AG04450 (cell line): ENCODE data around the gene RAF1. TPM values are rescaled to one million over a fixed set of nuclear protein-coding genes. Genes with fewer than 3 reads are reported as not detected.
"Not testable (repeated sequence)": the region's sequence is repeated elsewhere in the genome, so short reads cannot be mapped to it uniquely, and the experiment has no call there.

Experiments
- CTCF ChIA-PET: fragments of 300-600, 350-600 bp; formaldehyde crosslinking; extraction: SDS; loops from one replicate; lab custom pipeline; 2022; ENCODE audit warnings: antibody characterized with exemption, inconsistent platforms; lab: Charles Lee
- POLR2A ChIA-PET: fragments of 350-600 bp; formaldehyde crosslinking; extraction: SDS; loops from one replicate; lab custom pipeline; 2021; ENCODE audit warnings: antibody characterized with exemption, inconsistent platforms; lab: Yijun Ruan, JAX
- DNase-seq: peaks from one replicate; pipeline ENCODE4 v3.0.0-alpha.2; 2011; ENCODE audit warnings: low read depth, low spot score
- H3K27ac ChIP-seq: one replicate; pipeline ENCODE4 v1.5.1; 2012; ENCODE audit warnings: low read depth, low read length, control low read depth
- H3K27me3 ChIP-seq: one replicate; pipeline ENCODE4 v1.6.0; 2012; ENCODE audit warnings: low read length; ENCODE audit not compliant: control insufficient read depth, insufficient read depth
- H3K4me3 ChIP-seq: 2 replicates; pipeline ENCODE4 v1.5.1; 2011; ENCODE audit warnings: mild to moderate bottlenecking, low read depth, low read length, control low read depth
- H3K9me3 ChIP-seq: 2 replicates; pipeline ENCODE4 v1.5.1; 2012; ENCODE audit warnings: low read length; ENCODE audit not compliant: control insufficient read depth, insufficient read depth
- polyA plus RNA-seq: library from polyadenylated mRNA; depleted of rRNA; stranded (reverse); fragments of >200 nt; gene quantifications from 2 replicates; pipeline ENCODE4 v1.2.3, GENCODE V29; 2011; rRNA removed
- small RNA-seq: library from RNA; depleted of rRNA; stranded (forward); fragments of <200 nt; gene quantifications from one replicate; pipeline ENCODE3, GENCODE V24; 2012; ENCODE audit warnings: low read depth; ENCODE audit not compliant: insufficient read length
- TF ChIP-seq, protein P1 (sequence below): IDR thresholded peaks from 2 replicates; pipeline ENCODE4 v1.5.1; 2011; ENCODE audit warnings: low read depth, low read length, control low read depth, inconsistent platforms

Gene RAF1
- polyA plus RNA-seq, 1 experiment = 140 TPM

DNA sequence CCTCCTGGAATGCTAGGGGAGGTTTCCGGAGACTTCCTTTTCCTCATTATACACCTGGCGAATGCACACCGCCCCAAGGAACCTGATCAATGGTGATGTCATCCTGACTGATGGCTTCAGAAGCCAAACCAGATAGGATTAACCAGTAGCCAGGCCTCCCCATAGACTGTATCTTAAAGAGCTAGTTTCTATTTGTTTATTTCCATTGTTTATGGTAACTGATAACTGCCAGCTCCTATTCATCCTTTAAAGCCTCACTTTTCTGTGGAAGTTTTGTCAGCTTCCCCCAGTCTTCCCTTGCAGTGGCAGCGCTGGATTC lies 118.5 kb downstream of the RAF1 start, which contains the start of gene MKRN2OS:
Gene MKRN2OS (minus strand): TSS at position 27 of the 319 bp plus-strand sequence. CDS start 35 bp downstream, outside the sequence.
- Histone ChIP-seq H3K9me3 (no peaks in the 10 kb centered on the region), H3K27ac (no peak within 1 kb of the TSS), H3K4me3 (no peak within 1 kb of the TSS), H3K27me3 (no peaks in the 10 kb centered on the region)
- DNase-seq = no peak
- TF ChIP-seq, protein P1, sequence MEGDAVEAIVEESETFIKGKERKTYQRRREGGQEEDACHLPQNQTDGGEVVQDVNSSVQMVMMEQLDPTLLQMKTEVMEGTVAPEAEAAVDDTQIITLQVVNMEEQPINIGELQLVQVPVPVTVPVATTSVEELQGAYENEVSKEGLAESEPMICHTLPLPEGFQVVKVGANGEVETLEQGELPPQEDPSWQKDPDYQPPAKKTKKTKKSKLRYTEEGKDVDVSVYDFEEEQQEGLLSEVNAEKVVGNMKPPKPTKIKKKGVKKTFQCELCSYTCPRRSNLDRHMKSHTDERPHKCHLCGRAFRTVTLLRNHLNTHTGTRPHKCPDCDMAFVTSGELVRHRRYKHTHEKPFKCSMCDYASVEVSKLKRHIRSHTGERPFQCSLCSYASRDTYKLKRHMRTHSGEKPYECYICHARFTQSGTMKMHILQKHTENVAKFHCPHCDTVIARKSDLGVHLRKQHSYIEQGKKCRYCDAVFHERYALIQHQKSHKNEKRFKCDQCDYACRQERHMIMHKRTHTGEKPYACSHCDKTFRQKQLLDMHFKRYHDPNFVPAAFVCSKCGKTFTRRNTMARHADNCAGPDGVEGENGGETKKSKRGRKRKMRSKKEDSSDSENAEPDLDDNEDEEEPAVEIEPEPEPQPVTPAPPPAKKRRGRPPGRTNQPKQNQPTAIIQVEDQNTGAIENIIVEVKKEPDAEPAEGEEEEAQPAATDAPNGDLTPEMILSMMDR = no peak
- CTCF ChIA-PET = interaction anchor here (1.0 to 1.2 kb wide), 2 partner anchors 175 to 410 kb away, joined by 3 read pairs; no protein-coding TSS in a partner anchor
- POLR2A ChIA-PET = no interaction called here

DNA sequence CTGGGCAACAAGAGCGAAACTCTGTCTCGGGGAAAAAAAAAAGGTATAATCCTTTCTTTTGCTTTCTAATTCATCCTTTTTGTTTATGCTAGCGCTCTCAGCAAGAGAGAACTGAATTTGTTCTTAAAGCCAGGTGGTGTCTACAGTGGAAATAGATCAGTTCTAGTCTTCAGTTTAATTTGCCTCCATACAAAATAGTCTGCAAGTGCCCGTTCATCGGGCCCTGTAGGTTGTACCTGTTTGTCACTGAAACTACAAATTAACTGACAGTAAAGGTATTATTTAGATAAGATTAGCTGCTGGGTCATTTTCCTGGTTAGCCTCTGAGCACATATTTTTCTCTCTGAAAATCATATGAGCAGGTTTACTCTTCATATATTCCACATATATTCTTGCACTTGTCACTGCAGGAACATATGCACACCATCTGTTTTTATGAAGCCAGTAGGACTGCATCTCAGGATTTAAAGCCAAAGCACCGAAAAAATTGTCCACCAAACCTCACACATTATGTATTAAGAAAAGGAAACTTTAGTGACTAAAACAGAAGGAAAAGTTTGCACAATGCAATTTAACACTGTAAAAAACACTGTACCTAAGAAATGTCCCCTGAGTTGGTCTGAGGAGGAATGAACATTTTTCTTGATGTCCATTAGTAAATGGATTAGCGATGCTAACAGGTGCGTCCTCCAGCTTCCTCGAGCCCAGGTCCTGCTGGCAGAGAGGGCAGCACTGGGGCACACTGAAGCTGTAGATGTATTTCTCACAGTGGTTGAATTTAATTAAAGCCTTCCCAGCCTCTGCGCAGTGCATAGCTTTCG lies 119.1 kb downstream of the RAF1 start:
- H3K27me3 ChIP-seq = no peaks in the 10 kb centered on the region
- TF ChIP-seq, protein P1 = no peak
- H3K4me3 ChIP-seq = no peak overlapping the region
- CTCF ChIA-PET = interaction anchor here (1.0 to 1.2 kb wide), 2 partner anchors 175 to 410 kb away, joined by 3 read pairs; no protein-coding TSS in a partner anchor
- H3K9me3 ChIP-seq = no peaks in the 10 kb centered on the region
- POLR2A ChIA-PET = no interaction called here
- DNase-seq = no peak
- H3K27ac ChIP-seq = no peak overlapping the region

DNA sequence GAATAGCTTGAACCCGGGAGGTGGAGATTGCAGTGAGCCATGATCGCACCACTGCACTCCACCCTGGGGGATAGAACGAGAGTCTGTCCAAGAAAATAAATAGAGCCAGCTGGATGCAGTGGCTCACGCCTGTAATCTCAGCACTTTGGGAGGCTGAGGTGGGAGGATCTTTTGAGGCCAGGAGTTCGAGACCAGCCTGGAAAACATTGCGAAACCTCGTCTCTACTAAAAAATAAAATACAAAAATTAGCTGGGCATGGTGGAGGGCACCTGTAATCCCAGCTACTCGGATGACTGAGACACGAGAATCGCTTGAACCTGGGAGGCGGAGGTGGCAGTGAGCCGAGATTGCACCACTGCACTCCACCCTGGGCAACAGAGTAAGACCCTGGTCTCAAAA lies 120.4 kb downstream of the RAF1 start:
- ChIA-PET CTCF (interaction anchor here (0.5 to 1.2 kb wide), 2 partner anchors 17 to 408 kb away, joined by 4 to 5 read pairs; no protein-coding TSS in a partner anchor), POLR2A (interaction anchor here (1.1 kb wide), 1 partner anchor 9 kb away, joined by 3 read pairs; no protein-coding TSS in a partner anchor)

DNA sequence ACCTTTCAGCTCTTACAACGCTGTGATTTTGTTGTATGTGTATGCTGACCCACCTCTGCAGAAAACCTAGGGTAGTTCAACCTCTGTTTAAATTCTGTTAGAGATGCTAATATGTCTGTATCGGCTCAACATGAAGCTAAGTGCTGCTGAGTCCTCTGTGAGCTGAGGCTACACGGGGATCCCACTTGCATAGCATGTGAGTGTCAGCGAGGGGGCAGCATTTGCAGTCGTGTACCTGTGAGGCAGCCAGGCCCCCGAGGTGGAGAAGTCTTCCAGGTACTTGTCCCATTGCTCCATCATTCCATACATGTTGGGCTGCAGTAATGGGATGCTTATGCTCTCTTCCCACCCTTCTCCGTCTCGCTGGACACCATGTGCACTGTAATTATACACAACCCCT lies 122.3 kb downstream of the RAF1 start:
- ChIA-PET CTCF (interaction anchor here (0.7 kb wide), 1 partner anchor 14 kb away, joined by 3 read pairs; no protein-coding TSS in a partner anchor), POLR2A (no interaction called here)
- Histone ChIP-seq H3K4me3 (no peak overlapping the region), H3K9me3 (no peaks in the 10 kb centered on the region), H3K27me3 (no peaks in the 10 kb centered on the region), H3K27ac (no peak overlapping the region)
- TF ChIP-seq, protein P1 = no peak
- DNase-seq = no peak

More for the DNA sequence above, 120.4 kb downstream of the RAF1 start:
- not testable (repeated sequence) for H3K4me3 ChIP-seq, H3K27ac ChIP-seq, DNase-seq, H3K27me3 ChIP-seq, H3K9me3 ChIP-seq

DNA sequence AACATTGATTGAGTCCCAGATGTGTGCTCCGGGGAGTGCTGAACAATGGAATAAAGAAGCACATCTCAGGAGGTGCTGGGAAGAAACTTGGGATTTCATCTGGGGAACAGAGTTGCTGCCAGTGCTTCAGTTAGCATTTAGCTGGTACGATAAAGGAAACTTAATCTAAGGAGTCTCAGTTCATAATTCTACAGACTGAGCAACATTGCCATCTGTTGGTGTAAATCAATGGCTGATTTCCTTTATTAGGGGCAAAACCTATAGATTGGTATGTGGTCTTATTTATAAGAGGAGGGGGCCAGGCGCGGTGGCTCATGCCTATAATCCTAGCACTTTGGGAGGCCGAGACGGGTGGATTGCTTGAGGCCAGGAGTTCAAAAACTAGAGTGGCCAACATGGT lies 127.5 kb downstream of the RAF1 start:
- POLR2A ChIA-PET = interaction anchor here (1.0 kb wide), 1 partner anchor 28 kb away, joined by 5 read pairs; no protein-coding TSS in a partner anchor
- Histone ChIP-seq H3K27ac (no peak overlapping the region), H3K27me3 (no peaks in the 10 kb centered on the region), H3K4me3 (no peak overlapping the region), H3K9me3 (no peaks in the 10 kb centered on the region)
- DNase-seq = no peak
- TF ChIP-seq, protein P1 = peak; percentile 56
- CTCF ChIA-PET = interaction anchor here (0.7 to 2.7 kb wide), 6 partner anchors 53 to 401 kb away, joined by 3 to 25 read pairs (median 5); partner anchors contain the start of gene TSEN2

Small RNA genes within 50 kb of the gene (small RNA-seq; reads per million reads assigned to genes)
- gene CRIP1P1 = not detected
- gene RF00017 = not detected

Other genes with a start within 250 kb of the RAF1 start
- gene TSEN2, start 179.6 kb downstream of the RAF1 start, polyA plus RNA-seq = 8.9 and 11.0 TPM in 2 replicates
- not detected in 2 replicates for gene MKRN2OS, start 118.6 kb downstream of the RAF1 start, polyA plus RNA-seq
- 59.7 and 62.3 TPM in 2 replicates for gene MKRN2, start 107.0 kb downstream of the RAF1 start, polyA plus RNA-seq
- 0.41 and 0.47 TPM in 2 replicates for gene TMEM40, start 95.1 kb upstream of the RAF1 start, polyA plus RNA-seq
- 5.8 and 7.3 TPM in 2 replicates for gene CAND2, start 132.6 kb upstream of the RAF1 start, polyA plus RNA-seq
- 3,211 and 3,269 TPM in 2 replicates for gene RPL32, start 177.4 kb upstream of the RAF1 start, polyA plus RNA-seq